HFF-Myc (cell line): ENCODE results near the gene THSD7B.

ENCODE experiments used
- DNase-seq: peaks from one replicate; pipeline ENCODE4 v3.0.0-alpha.2; 2011; ENCODE audit warnings: low read depth; ENCODE audit errors: extremely low read depth
- H3K4me3 ChIP-seq: replicated peaks from 2 replicates; pipeline ENCODE4 v1.5.1; 2011; ENCODE audit warnings: low read depth, mild to moderate bottlenecking, control low read depth, low read length
- TF ChIP-seq, protein P1 (sequence below): IDR thresholded peaks from 2 replicates; pipeline ENCODE4 v1.5.1; 2012; ENCODE audit warnings: mild to moderate bottlenecking, low read depth, low read length, control low read depth; ENCODE audit errors: missing control alignments

THSD7B gene

DNA sequence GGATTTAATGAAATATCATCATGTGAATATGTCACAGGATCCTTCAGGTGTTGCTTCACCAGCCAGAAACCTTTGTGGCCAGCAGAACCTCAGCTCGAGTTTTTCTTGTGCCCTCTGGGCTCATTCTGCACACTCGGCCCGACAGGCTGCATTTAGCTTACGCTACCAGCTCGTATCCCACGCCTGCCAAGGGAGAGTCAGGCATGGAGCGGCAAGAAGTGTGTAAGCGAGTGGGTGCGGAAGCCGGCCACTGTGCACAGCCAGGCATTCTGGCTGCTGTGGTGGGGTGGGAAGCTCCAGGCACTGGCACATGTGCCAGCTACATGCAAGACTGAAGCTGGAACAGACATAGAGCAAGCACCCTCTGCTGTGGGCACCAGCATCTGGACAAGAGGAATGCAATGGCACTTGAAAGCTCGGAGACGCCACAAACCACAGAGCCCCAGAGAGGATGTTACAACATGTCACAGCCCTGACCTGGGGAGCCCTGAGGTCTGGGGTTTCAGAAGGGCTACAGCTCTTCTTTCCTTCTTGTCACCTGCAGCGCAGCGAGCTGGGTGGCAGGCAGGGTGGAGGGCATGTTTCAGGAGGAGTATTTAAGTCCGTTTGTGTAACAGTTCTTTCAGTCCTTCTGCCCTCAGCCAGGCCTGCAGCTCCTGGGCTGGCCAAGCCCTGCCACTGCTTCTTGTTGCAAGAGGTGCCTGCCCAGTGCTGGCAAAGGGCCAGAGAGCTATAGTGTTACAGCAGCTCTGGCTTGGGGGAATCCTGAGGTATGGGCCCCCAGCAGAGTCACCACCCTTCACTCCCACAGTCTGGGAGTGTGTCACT is 941.7 kb downstream of the THSD7B start:
- DNase-seq, result no peak
- no peak overlapping the region for H3K4me3 ChIP-seq
- TF ChIP-seq, protein P1, sequence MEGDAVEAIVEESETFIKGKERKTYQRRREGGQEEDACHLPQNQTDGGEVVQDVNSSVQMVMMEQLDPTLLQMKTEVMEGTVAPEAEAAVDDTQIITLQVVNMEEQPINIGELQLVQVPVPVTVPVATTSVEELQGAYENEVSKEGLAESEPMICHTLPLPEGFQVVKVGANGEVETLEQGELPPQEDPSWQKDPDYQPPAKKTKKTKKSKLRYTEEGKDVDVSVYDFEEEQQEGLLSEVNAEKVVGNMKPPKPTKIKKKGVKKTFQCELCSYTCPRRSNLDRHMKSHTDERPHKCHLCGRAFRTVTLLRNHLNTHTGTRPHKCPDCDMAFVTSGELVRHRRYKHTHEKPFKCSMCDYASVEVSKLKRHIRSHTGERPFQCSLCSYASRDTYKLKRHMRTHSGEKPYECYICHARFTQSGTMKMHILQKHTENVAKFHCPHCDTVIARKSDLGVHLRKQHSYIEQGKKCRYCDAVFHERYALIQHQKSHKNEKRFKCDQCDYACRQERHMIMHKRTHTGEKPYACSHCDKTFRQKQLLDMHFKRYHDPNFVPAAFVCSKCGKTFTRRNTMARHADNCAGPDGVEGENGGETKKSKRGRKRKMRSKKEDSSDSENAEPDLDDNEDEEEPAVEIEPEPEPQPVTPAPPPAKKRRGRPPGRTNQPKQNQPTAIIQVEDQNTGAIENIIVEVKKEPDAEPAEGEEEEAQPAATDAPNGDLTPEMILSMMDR, result no peak

DNA sequence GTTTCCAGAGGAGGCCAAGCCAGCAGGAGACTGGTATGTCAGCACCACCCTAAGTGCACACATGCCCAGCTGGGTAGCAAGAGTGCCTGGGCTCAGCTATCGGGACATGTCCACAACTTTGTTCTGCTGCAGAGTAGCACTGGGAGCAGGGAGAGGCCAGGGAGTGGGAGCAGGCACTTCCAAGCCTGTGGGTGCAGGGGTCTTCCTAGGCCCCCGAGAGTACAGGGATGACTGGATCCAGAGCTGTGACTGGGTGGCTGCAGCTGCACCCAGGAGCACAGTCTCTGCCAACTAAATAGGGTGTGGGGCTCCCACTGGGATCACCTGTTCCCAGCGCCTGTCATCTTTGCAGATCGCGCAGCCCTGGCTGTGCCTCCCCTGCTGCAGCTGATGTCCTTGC is 943.0 kb downstream of the THSD7B start:
- TF ChIP-seq, protein P1, result no peak
- no peak for DNase-seq
- no peak overlapping the region for H3K4me3 ChIP-seq

- no peak for DNase-seq
- no peak overlapping the region for H3K4me3 ChIP-seq
- TF ChIP-seq, protein P1, result no peak
Measured at GRCh38 chr2:137715731-137716191, 950.4 kb downstream of the THSD7B start.

- TF ChIP-seq, protein P1, result no peak
Measured at GRCh38 chr2:137718786-137719185, 953.4 kb downstream of the THSD7B start.

DNA sequence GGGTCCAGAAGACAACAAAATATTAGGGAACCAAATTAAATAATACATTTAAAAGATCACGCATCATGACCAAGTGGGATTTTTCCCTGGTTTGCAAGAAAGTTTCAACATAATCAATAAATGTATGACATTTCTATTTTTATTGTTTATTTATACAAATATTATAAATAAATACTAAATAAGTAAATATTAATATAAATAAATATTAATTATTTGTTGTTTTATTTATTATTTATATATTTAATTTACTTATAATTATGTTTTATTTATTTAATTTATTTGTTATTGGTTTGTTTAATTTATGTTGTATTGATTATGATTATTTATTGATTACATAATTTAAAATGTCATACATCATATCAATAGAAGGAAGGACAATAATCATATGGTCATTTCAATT is 956.4 kb downstream of the THSD7B start:
- TF ChIP-seq, protein P1, result no peak
- no peak for DNase-seq
- H3K4me3 ChIP-seq, result no peak overlapping the region

More at GRCh38 chr2:137718786-137719185, 953.4 kb downstream of the THSD7B start:
- no peak for DNase-seq
- no peak overlapping the region for H3K4me3 ChIP-seq

DNA sequence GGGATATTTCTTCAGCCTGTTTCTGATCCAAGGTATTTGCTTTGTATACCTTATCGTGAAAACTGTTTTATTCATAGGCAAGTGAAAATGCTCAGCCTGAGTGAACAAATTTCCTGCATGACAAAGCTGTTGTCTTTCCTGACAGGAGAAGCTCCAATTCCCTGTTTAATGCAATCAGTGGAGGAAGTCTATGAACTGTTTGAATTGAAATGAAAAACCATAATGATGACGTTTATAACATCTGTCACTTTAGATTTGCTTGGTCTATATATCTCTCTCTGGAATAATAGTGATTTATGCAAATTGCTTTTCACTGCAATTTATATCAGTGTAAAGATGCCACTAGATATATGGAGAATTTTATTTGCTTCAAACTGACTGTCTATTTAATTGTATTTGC is 959.6 kb downstream of the THSD7B start:
- H3K4me3 ChIP-seq, result no peak overlapping the region
- no peak for DNase-seq
- TF ChIP-seq, protein P1, result no peak
